ENCODE data around the gene GPHN.

DNA sequence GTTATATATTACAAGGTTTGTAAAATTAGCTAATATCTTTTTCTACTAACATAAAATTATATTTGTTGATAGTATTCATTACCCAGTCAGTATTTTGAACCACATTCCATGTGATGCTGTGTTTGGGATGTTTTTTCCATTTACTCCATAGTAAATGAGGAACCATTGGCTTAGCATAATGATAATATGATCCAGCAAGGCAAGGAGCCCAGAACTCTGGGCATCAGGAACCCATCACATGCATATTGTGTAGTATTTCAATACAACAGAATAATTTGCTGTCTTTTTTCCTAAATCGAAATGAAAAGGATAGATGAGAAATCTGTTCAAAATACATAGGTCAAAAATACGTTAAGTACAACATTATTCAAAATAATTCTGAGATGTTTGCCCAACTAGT is 632.6 kb downstream of the GPHN start:
- TF ChIP-seq POLR2A (IDR thresholded peaks at IDR 0.05; ENCODE audit: low read depth, low read length): no peak
- no peak for TF ChIP-seq POLR2AphosphoS5 (IDR thresholded peaks at IDR 0.05; ENCODE audit: low read depth, low read length)
